GM23248 (cell line): ENCODE measurements around the gene TRAM2. TPM values are rescaled to one million over a fixed set of nuclear protein-coding genes. Genes with fewer than 3 reads are reported as not detected.

Experiments used
- DNase-seq: peaks from one replicate; pipeline ENCODE4 v3.0.0-alpha.2; 2015
- H2AFZ ChIP-seq: fragments of 200-600 bp; sonication (generic); 2 replicates; pipeline ENCODE4 v1.6.1; 2016; ENCODE audit warnings: antibody characterized with exemption
- H3F3A ChIP-seq: fragments of 200-600 bp; sonication (generic); 2 replicates; pipeline ENCODE4 v1.6.1; 2016; ENCODE audit warnings: mild to moderate bottlenecking, antibody characterized with exemption, mixed run types; ENCODE audit not compliant: insufficient read depth
- H3K27ac ChIP-seq: fragments of 200-600 bp; sonication (generic); 2 replicates; pipeline ENCODE4 v1.5.1; 2016; ENCODE audit warnings: mild to moderate bottlenecking
- H3K27me3 ChIP-seq: fragments of 200-600 bp; sonication (generic); replicated peaks from 2 replicates; pipeline ENCODE4 v1.6.1; 2016; ENCODE audit warnings: mild to moderate bottlenecking; ENCODE audit not compliant: insufficient read depth
- H3K36me3 ChIP-seq: fragments of 200-600 bp; sonication (generic); 2 replicates; pipeline ENCODE4 v1.6.1; 2016; ENCODE audit warnings: low read depth, mild to moderate bottlenecking
- H3K4me1 ChIP-seq: fragments of 200-600 bp; sonication (generic); 2 replicates; pipeline ENCODE4 v1.6.1; 2016; ENCODE audit warnings: mild to moderate bottlenecking; ENCODE audit not compliant: insufficient read depth
- H3K4me2 ChIP-seq: fragments of 200-600 bp; sonication (generic); one replicate; pipeline ENCODE4 v1.6.1; 2016; ENCODE audit warnings: mild to moderate bottlenecking; ENCODE audit not compliant: unreplicated experiment
- H3K4me3 ChIP-seq: fragments of 200-600 bp; sonication (generic); 2 replicates; pipeline ENCODE4 v1.5.1; 2016; ENCODE audit warnings: mild to moderate bottlenecking
- H3K79me2 ChIP-seq: fragments of 200-600 bp; sonication (generic); 2 replicates; pipeline ENCODE4 v1.6.1; 2016; ENCODE audit warnings: mild to moderate bottlenecking; ENCODE audit not compliant: insufficient read depth
- H3K9ac ChIP-seq: fragments of 200-600 bp; sonication (generic); 2 replicates; pipeline ENCODE4 v1.6.1; 2016; ENCODE audit warnings: mild to moderate bottlenecking
- H3K9me2 ChIP-seq: fragments of 200-600 bp; sonication (generic); 2 replicates; pipeline ENCODE4 v1.6.1; 2016; ENCODE audit warnings: mixed run types, mild to moderate bottlenecking, moderate library complexity; ENCODE audit not compliant: insufficient read depth
- H3K9me3 ChIP-seq: fragments of 200-600 bp; sonication (generic); one replicate; pipeline ENCODE4 v1.6.1; 2017; ENCODE audit warnings: low read depth
- H4K20me1 ChIP-seq: fragments of 200-600 bp; sonication (generic); 2 replicates; pipeline ENCODE4 v1.6.0; 2016; ENCODE audit not compliant: insufficient read depth
- EZH2 ChIP-seq: fragments of 200-600 bp; sonication (generic); IDR thresholded peaks from 2 replicates; pipeline ENCODE4 v1.6.1; 2018; ENCODE audit warnings: antibody characterized with exemption, mild to moderate bottlenecking; ENCODE audit not compliant: insufficient read depth, poor library complexity, severe bottlenecking
- EZH2phosphoT487 ChIP-seq: fragments of 200-600 bp; sonication (generic); IDR thresholded peaks from 2 replicates; pipeline ENCODE4 v1.6.1; 2018; ENCODE audit warnings: antibody characterized with exemption, moderate library complexity, mild to moderate bottlenecking, low read depth; ENCODE audit not compliant: insufficient read depth
- WGBS, 2 experiments: methylation state at CpG; one replicate each; pipeline ENCODE4 v1.1.6; 2015 to 2017; ENCODE audit warnings: low lambda C conversion rate in 2 of 2, low coverage in 1 of 2; ENCODE audit errors: missing lambda C conversion rate in 2 of 2; 5-methylcytosine and 5-hydroxymethylcytosine counted together
- in situ Hi-C: fragments of 300-500 bp; cut with MboI; formaldehyde crosslinking; loops from 2 replicates; pipeline ENCODE4 v1.15.0; 2020
- polyA plus RNA-seq: library from polyadenylated mRNA; unstranded; fragments of >200 nt; fragmentation: Nextera tagmentation; extraction: Ambion mirVana; gene quantifications from 2 replicates; pipeline ENCODE4 v1.2.1, GENCODE V29; 2016
- total RNA-seq: library from RNA; depleted of rRNA; stranded (reverse); fragments of >200 nt; shearing (Covaris generic); gene quantifications from 2 replicates; pipeline ENCODE4 v1.2.3, GENCODE V29; 2014

TRAM2 gene
- total and polyA plus RNA-seq, 2 experiments from 2014 or later = 141 to 174 TPM

DNA sequence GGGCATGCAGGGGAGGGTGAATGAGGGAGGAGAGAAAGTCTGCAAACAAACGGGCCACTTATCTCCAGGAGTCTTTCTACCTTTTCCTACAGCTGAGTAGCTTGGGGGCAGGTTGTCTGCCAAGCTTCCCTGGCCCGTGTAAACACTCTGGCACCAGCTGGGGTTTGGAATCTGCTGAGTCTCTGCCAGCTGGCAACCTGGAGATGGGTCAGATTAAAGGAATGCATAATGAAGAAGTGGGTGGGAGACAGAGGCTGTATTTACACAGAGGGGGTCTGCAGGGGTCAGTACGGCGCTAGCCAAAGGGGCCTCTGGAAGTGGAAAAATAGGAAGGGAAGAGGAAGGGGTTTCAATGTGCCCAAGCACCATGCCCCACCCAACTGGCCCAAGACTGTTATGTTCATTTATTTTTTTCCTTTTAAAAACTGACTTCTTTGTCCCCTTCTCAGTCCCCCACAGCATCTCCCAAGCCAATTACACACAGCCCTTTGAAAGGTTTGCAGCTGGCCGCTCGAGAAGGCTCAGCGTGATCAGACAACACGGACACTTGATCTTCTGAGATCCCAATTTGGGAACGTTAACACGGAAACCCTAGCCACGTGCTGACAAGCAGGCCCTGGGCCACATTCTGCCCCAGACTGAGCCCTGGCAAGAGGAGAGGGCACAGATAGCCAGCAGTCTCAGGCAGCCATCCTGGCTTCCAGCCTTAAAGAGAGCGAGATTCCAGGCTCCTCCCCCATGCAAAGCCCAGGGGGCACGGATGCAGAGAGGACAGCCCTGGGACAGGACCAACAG, 25.2 kb downstream of the TRAM2 start:
- Histone ChIP-seq H3K9ac (peak overlapping the region; percentile 62), H2AFZ (no peak overlapping the region), H3F3A (peaks cover 84% of the 10 kb centered on the region), H3K79me2 (peaks cover 100% of the 10 kb centered on the region), H3K27ac (peak overlapping the region; percentile 74), H3K36me3 (0 out of 2 replicates have a peak, but pooled peaks cover 9% of the 10 kb centered on the region), H4K20me1 (no peaks in the 10 kb centered on the region), H3K4me3 (peak overlapping the region; percentile 6; the same call in 1 of the 2 replicates), H3K9me2 (no peaks in the 10 kb centered on the region), H3K27me3 (no peaks in the 10 kb centered on the region), H3K4me1 (peaks cover 93% of the 10 kb centered on the region), H3K4me2 (peak overlapping the region; percentile 65), H3K9me3 (no peaks in the 10 kb centered on the region)
- no peak for TF ChIP-seq EZH2phosphoT487
- TF ChIP-seq EZH2 = no peak
- 4 to 9% methylated on average over 13 of the region's 13 CpGs for WGBS, 2 experiments
- peak; percentile 86 for DNase-seq
- in situ Hi-C loops = no loop called here

DNA sequence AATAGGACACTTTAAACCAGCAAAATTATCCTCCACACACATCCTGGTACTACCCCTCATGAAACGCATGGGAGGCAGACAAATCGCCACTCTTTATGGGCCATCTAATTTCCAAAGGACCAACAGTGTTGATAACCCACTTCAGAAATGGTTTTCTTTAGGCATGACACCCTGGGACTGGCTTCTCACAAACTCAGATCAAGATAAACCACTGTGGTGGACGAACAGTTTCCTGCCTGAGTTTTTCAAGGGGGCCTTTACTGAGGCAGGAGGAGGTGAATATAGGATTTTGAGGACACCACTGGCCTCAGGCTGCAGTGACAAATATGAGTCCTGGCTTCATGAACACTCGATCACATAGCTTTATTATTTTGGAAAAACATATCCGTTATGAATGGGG, 26.0 kb downstream of the TRAM2 start:
- H3K27me3 ChIP-seq = no peaks in the 10 kb centered on the region
- DNase-seq = no peak
- H3K36me3 ChIP-seq = 0 out of 2 replicates have a peak, but pooled peaks cover 9% of the 10 kb centered on the region
- H3K9me2 ChIP-seq = no peaks in the 10 kb centered on the region
- H3K4me2 ChIP-seq = peak overlapping the region; percentile 65
- peak overlapping the region; percentile 6; the same call in 1 of the 2 replicates for H3K4me3 ChIP-seq
- no peaks in the 10 kb centered on the region for H4K20me1 ChIP-seq
- H3K9me3 ChIP-seq = no peaks in the 10 kb centered on the region
- H3K4me1 ChIP-seq = peaks cover 94% of the 10 kb centered on the region
- WGBS, 2 experiments = 80% methylated on average over 5 of the region's 5 CpGs
- H3F3A ChIP-seq = peaks cover 79% of the 10 kb centered on the region
- in situ Hi-C loops = no loop called here
- H2AFZ ChIP-seq = no peak overlapping the region
- peak overlapping the region; percentile 21; the same call in 1 of the 2 replicates for H3K9ac ChIP-seq
- TF ChIP-seq EZH2phosphoT487 (no peak), EZH2 (no peak)
- peaks cover 100% of the 10 kb centered on the region for H3K79me2 ChIP-seq
- H3K27ac ChIP-seq = peak overlapping the region; percentile 74

DNA sequence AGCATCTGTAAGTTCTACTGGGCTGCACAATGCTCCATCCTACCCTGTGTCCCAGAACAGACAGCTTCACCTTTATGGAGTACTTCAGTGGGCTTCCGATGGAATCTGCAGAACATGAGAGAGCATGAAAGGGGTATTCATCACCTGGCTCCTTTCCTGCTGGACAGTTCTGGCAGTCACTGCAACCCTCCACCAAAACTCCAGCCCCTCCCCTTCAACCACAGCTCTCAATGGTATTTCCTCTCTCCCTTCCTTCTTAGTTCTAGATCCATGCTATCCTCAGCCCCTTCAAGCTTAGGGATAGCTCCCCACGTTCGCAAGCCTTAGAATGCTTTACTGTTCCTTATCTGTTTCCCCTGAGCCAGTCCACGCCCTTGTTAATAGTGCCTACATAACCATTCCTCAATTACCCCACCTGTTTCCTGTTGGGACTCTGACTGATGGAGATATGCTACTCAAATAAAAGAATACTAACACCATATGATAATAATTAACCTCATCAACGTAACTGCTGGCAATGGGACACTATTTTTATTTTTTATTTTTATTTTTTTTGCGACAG, 26.8 kb downstream of the TRAM2 start:
- Histone ChIP-seq H3K27ac (peak overlapping the region; percentile 74), H3K9ac (no peak overlapping the region), H3K4me1 (peaks cover 94% of the 10 kb centered on the region), H3K9me2 (no peaks in the 10 kb centered on the region), H3F3A (peaks cover 76% of the 10 kb centered on the region), H3K4me2 (peak overlapping the region; percentile 22), H3K36me3 (0 out of 2 replicates have a peak, but pooled peaks cover 9% of the 10 kb centered on the region), H4K20me1 (no peaks in the 10 kb centered on the region), H3K9me3 (no peaks in the 10 kb centered on the region), H3K4me3 (no peak overlapping the region), H3K27me3 (no peaks in the 10 kb centered on the region), H2AFZ (no peak overlapping the region), H3K79me2 (peaks cover 100% of the 10 kb centered on the region)
- TF ChIP-seq EZH2 (no peak), EZH2phosphoT487 (no peak)
- WGBS, 2 experiments = 88 to 92% methylated on average over 6 of the region's 6 CpGs
- in situ Hi-C loops = no loop called here
- no peak for DNase-seq

DNA sequence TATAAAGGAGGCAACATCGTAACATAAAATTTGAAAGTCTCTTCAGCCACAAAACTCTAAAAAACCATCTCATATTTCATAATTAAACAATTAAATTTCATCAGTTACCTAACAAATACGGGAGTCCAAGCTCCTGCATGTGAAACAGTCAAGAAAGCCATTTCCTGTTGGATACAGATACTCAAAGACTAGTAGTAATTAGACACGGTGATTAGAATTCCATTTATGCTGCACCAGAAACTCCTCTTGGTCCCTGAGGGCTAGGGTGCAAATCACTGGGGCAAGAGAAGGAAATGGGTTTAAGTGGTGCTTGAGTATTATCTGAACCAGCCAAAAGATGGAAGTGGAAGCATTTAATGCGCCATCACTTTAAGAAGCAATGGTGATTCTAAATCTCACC, 27.4 kb downstream of the TRAM2 start:
- Histone ChIP-seq H3K79me2 (peaks cover 100% of the 10 kb centered on the region), H3F3A (peaks cover 76% of the 10 kb centered on the region), H3K4me3 (no peak overlapping the region), H3K9me3 (no peaks in the 10 kb centered on the region), H3K27me3 (no peaks in the 10 kb centered on the region), H3K27ac (peak overlapping the region; percentile 74), H3K4me1 (peaks cover 94% of the 10 kb centered on the region), H2AFZ (no peak overlapping the region), H3K9ac (no peak overlapping the region), H3K36me3 (0 out of 2 replicates have a peak, but pooled peaks cover 9% of the 10 kb centered on the region), H3K4me2 (no peak overlapping the region), H4K20me1 (no peaks in the 10 kb centered on the region), H3K9me2 (no peaks in the 10 kb centered on the region)
- in situ Hi-C loops = no loop called here
- no peak for DNase-seq
- no peak for TF ChIP-seq EZH2
- no peak for TF ChIP-seq EZH2phosphoT487
- 86 to 88% methylated on average over 4 of the region's 4 CpGs for WGBS, 2 experiments
